Heart left ventricle (tissue), 16 donors: ENCODE results near the gene BCAR3. TPM values are rescaled to one million over a fixed set of nuclear protein-coding genes. Genes with fewer than 3 reads are reported as not detected.

Experiments used
- ATAC-seq, 4 donors: fragments of 200-7000 bp; cut with Tn5 transposase; one replicate each; pipeline ENCODE4 v1.9.1; 2020 to 2022; ENCODE audit warnings: moderate library complexity in 4 of 4, mild to moderate bottlenecking in 3 of 4, moderate number of reproducible peaks in 1 of 4
- DNase-seq, 5 donors: peaks; one replicate each; pipeline ENCODE4 v3.0.0-alpha.2; 2020
- H3K27ac ChIP-seq, 12 donors: fragments of 200-600 bp; sonication (generic) in 4 of 12; one replicate each; pipeline versions ENCODE4 v1.5.0 to v1.8.0; 2016 to 2022; ENCODE audit warnings: mild to moderate bottlenecking in 2 of 12
- H3K27me3 ChIP-seq, 9 donors: fragments of 200-600 bp; sonication (generic) in 2 of 9; one replicate each; pipeline versions ENCODE4 v1.5.1 to v1.8.0; 2016 to 2022; ENCODE audit warnings: mild to moderate bottlenecking in 3 of 9
- H3K36me3 ChIP-seq, 9 donors: fragments of 200-600 bp; sonication (generic) in 2 of 9; one replicate each; pipeline versions ENCODE4 v1.5.0 to v1.8.0; 2018 to 2022; ENCODE audit warnings: mild to moderate bottlenecking in 2 of 9
- H3K4me1 ChIP-seq, 12 donors: fragments of 200-600 bp; sonication (generic) in 4 of 12; one replicate each; pipeline versions ENCODE4 v1.5.0 to v1.8.0; 2016 to 2022; ENCODE audit warnings: mild to moderate bottlenecking in 3 of 12
- H3K4me3 ChIP-seq, 12 donors: fragments of 200-600 bp; sonication (generic) in 4 of 12; one replicate each; pipeline versions ENCODE4 v1.5.0 to v1.8.0; 2017 to 2022; ENCODE audit warnings: mild to moderate bottlenecking in 9 of 12, moderate library complexity in 4 of 12
- H3K9me3 ChIP-seq, 12 donors: fragments of 200-600 bp; sonication (generic) in 4 of 12; one replicate each; pipeline versions ENCODE4 v1.5.0 to v1.8.0; 2016 to 2022; ENCODE audit warnings: mild to moderate bottlenecking in 1 of 12
- POLR2A ChIP-seq, 2 donors: fragments of 450-650 bp; IDR thresholded peaks; one replicate each; pipeline ENCODE4 v1.6.1; 2017; ENCODE audit warnings: antibody characterized with exemption in 2 of 2, mild to moderate bottlenecking in 2 of 2, moderate library complexity in 2 of 2
- WGBS, 4 donors: extraction: QIAGEN DNeasy Blood & Tissue Kit in 2 of 4; methylation state at CpG; one replicate each; pipeline versions ENCODE4 v1.1.5 to v1.1.7; 2013 to 2018; 5-methylcytosine and 5-hydroxymethylcytosine counted together
- intact Hi-C, 10 donors: fragments of 100-400 bp; cut with DNase I; formaldehyde crosslinking; loops; one replicate each; pipeline versions ENCODE4 v1.11.1 to v1.14.2; 2022
- polyA plus RNA-seq, 2 donors: library from polyadenylated mRNA; stranded (reverse); fragments of 200-250 nt; gene quantifications; one replicate each; pipeline ENCODE4 v1.2.3, GENCODE V29; 2013
- total RNA-seq, 9 donors: library from RNA; depleted of rRNA in 2 of 9; stranded (reverse); fragments of >200 nt in 2 of 9; fragmentation: NEBNext Ultra II Directional in 3 of 9; extraction: Animal tissue kit (Norgen Biotek cat#: 25700) in 3 of 9; gene quantifications; one replicate each; pipeline versions ENCODE4 v1.1.0 to v1.2.4, GENCODE V29; 2016 to 2023
- TF ChIP-seq, protein P1 (sequence below), 12 donors: fragments of 200-600 bp; sonication (generic) in 4 of 12; IDR thresholded peaks; one replicate each; pipeline versions ENCODE4 v1.5.0 to v1.8.0; 2018 to 2022; ENCODE audit warnings: antibody characterized with exemption in 12 of 12, mild to moderate bottlenecking in 5 of 12
- donor health status: ischemic (EF 13 %, LVEDD 7.1; RV severe dilation, severe dysfunction).
- donor health status: healthy with polysubstance abuse.
- donor health status: DM: no; HTN: yes; CAD: no.
- donor health status: DM: no; HTN: no; CAD: no.
- donor health status: ischemic (EF 25% LVEDD 6.9; RV normal size, moderate dysfunction).
- donor health status: ischemic (EF 25% LVEDD 5.7; RV mildly dilated, moderate dysfunction).
- donor health status: healthy.
- donor health status: DM: yes; HTN: yes; CAD: no.
- donor health status: ischemic (EF 35%, LVEDD 5.7; RV mildly dilated, moderate dysfunction).
- donor health status: nonischemic (EF 11% LVEDD 7.7; RV severe dilation, severe dysfunction).
- donor health status: DM: yes; HTN: yes; CAD: no.
- donor health status: PGD.
- donor health status: ischemic (EF 29% LVEDD 5.4; RV normal size, mild dysfunction).
- donor health status: nonischemic (EF 23%, LVEDD 6.1; RV moderate dilation, normal function).

BCAR3 gene
- total and polyA plus RNA-seq, 11 donors, result 6.4 to 25.0 (median 12.9) TPM

DNA sequence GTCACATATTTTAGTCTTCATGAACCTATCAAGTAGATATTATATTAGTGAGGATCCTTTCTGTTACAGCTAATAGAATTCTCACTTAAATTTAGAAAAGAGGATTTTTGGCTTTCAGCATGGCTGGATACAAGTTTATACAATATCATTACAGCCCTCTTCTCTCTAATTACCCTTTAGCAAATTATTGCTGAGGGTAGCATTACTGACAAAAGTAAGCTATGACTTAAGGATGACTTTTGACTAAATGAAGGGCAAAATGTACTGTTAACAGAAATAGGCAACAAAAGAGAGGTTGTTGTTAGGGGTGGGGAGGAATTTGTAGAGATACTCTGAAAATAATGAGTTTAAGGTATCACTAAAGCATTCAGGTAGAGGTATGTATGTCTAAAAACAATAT is 148.0 kb downstream of the BCAR3 start:
- Histone ChIP-seq H3K4me1 (peaks cover 0 to 5% (median 0%) of the 10 kb centered on the region in 12 donors), H3K27ac (no peak overlapping the region), H3K9me3 (no peaks in the 10 kb centered on the region), H3K4me3 (no peak overlapping the region), H3K36me3 (peaks cover 0 to 43% (median 0%) of the 10 kb centered on the region in 9 donors), H3K27me3 (no peaks in the 10 kb centered on the region)
- ATAC-seq (no peak), DNase-seq (no peak)
- intact Hi-C loops, result loop anchor here in 2 of 10 donors (2.0 to 10.0 kb wide), 2 partner anchors 43 to 189 kb away; partner anchors contain the start of gene DR1 (in 1 of the 2)
- TF ChIP-seq POLR2A (IDR thresholded peaks at IDR 0.05), result no peak
- TF ChIP-seq, protein P1, sequence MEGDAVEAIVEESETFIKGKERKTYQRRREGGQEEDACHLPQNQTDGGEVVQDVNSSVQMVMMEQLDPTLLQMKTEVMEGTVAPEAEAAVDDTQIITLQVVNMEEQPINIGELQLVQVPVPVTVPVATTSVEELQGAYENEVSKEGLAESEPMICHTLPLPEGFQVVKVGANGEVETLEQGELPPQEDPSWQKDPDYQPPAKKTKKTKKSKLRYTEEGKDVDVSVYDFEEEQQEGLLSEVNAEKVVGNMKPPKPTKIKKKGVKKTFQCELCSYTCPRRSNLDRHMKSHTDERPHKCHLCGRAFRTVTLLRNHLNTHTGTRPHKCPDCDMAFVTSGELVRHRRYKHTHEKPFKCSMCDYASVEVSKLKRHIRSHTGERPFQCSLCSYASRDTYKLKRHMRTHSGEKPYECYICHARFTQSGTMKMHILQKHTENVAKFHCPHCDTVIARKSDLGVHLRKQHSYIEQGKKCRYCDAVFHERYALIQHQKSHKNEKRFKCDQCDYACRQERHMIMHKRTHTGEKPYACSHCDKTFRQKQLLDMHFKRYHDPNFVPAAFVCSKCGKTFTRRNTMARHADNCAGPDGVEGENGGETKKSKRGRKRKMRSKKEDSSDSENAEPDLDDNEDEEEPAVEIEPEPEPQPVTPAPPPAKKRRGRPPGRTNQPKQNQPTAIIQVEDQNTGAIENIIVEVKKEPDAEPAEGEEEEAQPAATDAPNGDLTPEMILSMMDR (IDR thresholded peaks at IDR 0.05), result no peak

DNA sequence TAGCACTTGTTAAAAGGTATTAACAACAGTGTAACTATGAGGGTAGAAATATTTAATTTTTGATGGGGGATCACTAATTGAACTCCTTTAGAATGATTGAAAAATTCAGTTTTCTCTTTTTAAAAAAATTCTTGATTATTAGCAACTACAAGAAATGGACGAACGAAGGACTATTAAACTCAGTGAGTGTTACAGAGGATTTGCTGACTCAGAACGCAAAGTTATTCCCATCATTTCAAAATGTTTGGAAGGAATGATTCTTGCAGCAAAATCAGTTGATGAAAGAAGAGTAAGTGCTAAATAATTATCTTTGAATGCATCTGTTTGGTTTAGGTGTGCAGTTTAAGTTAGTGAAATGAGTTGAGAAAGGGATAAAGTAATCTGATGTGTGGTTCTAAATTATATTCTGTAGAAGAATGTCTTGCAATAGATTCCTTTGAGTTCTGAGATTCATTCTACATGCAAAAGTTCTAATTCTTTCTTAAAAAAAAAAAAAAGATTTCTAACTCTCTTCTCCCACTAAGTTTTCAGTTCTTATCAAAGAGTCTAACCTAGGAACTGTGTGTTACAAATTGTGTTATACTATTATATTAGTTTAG is 148.8 kb downstream of the BCAR3 start:
- intact Hi-C loops, result loop anchor here in 1 of 10 donors (10.0 kb wide), 1 partner anchor 188 kb away; the partner anchor contains the start of gene DR1
- Histone ChIP-seq H3K9me3 (no peaks in the 10 kb centered on the region), H3K36me3 (peaks cover 0 to 43% (median 0%) of the 10 kb centered on the region in 9 donors), H3K27ac (no peak overlapping the region), H3K27me3 (no peaks in the 10 kb centered on the region), H3K4me1 (no peaks in the 10 kb centered on the region), H3K4me3 (no peak overlapping the region)
- DNase-seq (no peak), ATAC-seq (no peak)
- no peak for TF ChIP-seq POLR2A (IDR thresholded peaks at IDR 0.05)
- TF ChIP-seq, protein P1 (IDR thresholded peaks at IDR 0.05), result no peak
- WGBS, 4 donors, result 96 to 98% (median 97%) methylated on average over 3 of the region's 3 CpGs

DNA sequence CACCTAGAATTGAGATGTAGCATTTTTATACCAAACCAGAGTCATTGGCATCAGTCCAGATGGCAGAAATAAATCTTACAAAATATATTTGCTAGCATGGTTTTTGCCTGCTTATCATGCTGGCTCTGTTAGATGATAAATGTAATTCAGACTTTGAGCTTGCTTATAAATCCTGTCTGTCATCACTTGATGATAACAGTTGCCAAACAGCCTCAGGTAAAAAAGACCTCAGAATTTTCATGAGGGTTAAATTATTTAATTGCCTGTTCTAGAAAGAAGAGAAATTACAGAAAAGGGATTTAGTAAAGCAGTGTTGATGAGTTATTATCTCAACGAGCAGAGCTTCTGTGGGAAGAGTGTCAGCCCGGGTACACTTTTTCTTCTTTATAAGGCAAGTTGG is 150.4 kb downstream of the BCAR3 start:
- no peaks in the 10 kb centered on the region for H3K9me3 ChIP-seq
- H3K4me3 ChIP-seq, result no peak overlapping the region
- ATAC-seq, result no peak
- intact Hi-C loops, result loop anchor here in 1 of 10 donors (10.0 kb wide), 1 partner anchor 186 kb away; the partner anchor contains the start of gene DR1
- peaks cover 0 to 41% (median 0%) of the 10 kb centered on the region in 9 donors for H3K36me3 ChIP-seq
- TF ChIP-seq, protein P1 (IDR thresholded peaks at IDR 0.05), result no peak
- TF ChIP-seq POLR2A (IDR thresholded peaks at IDR 0.05), result no peak
- DNase-seq, result no peak
- no peaks in the 10 kb centered on the region for H3K27me3 ChIP-seq
- 65 to 75% (median 73%) methylated on average over 2 of the region's 2 CpGs for WGBS, 4 donors
- H3K4me1 ChIP-seq, result no peaks in the 10 kb centered on the region
- no peak overlapping the region for H3K27ac ChIP-seq

GRCh38 chr1:93528412-93528811 is 153.2 kb downstream of the BCAR3 start:
- no peaks in the 10 kb centered on the region for H3K27me3 ChIP-seq
- peaks cover 0 to 5% (median 0%) of the 10 kb centered on the region in 12 donors for H3K4me1 ChIP-seq
- no peaks in the 10 kb centered on the region for H3K9me3 ChIP-seq
- intact Hi-C loops, result no loop called here
- 74 to 80% (median 75%) methylated on average over 1 of the region's 1 CpG for WGBS, 4 donors
- no peak for ATAC-seq
- TF ChIP-seq, protein P1 (IDR thresholded peaks at IDR 0.05), result no peak
- no peak for TF ChIP-seq POLR2A (IDR thresholded peaks at IDR 0.05)
- peaks cover 0 to 32% (median 0%) of the 10 kb centered on the region in 9 donors for H3K36me3 ChIP-seq
- H3K4me3 ChIP-seq, result no peak overlapping the region
- no peak for DNase-seq
- H3K27ac ChIP-seq, result no peak overlapping the region
